Activated naive CD4-positive, alpha-beta T cell treated with anti-CD3 and anti-CD28 coated beads, Interleukin-2, amount 10 ng/mL, durations not matched to agents 7 days and 5 days (primary cell): ENCODE data around the gene TMTC3.
A peak's percentile ranks its signal among the peaks of the same experiment; 100 is the strongest.

Experiments used
- CTCF ChIA-PET: fragments of 350-600 bp; sonication (Branson Sonifier 250); formaldehyde crosslinking; loops from one replicate; lab custom pipeline; 2021; ENCODE audit warnings: antibody characterized with exemption; lab: Charles Lee
- DNase-seq: peaks from one replicate; pipeline ENCODE4 v3.0.0-alpha.2; 2020
- H3K27ac Mint-ChIP-seq: one replicate; pipeline ENCODE4 v1.8.0; 2021; ENCODE audit warnings: mild to moderate bottlenecking, moderate library complexity, mixed read lengths
- H3K27me3 Mint-ChIP-seq: one replicate; pipeline ENCODE4 v1.8.0; 2021; ENCODE audit warnings: mild to moderate bottlenecking, mixed read lengths
- H3K36me3 Mint-ChIP-seq: one replicate; pipeline ENCODE4 v1.8.0; 2021; ENCODE audit warnings: mixed read lengths
- H3K4me1 Mint-ChIP-seq: one replicate; pipeline ENCODE4 v1.8.0; 2021; ENCODE audit warnings: mixed read lengths
- H3K4me3 Mint-ChIP-seq: one replicate; pipeline ENCODE4 v1.8.0; 2021; ENCODE audit warnings: mild to moderate bottlenecking, moderate library complexity, mixed read lengths
- H3K9me3 Mint-ChIP-seq: one replicate; pipeline ENCODE4 v1.8.0; 2021; ENCODE audit warnings: mixed read lengths

Gene TMTC3

GRCh38 chr12:88144037-88144436 is 1.9 kb downstream of the TMTC3 start:
- Mint-ChIP-seq H3K4me1 (peaks cover 37% of the 10 kb centered on the region), H3K9me3 (no peaks in the 10 kb centered on the region), H3K4me3 (peak overlapping the region; percentile 11), H3K27me3 (no peaks in the 10 kb centered on the region), H3K27ac (no peak overlapping the region), H3K36me3 (peaks cover 4% of the 10 kb centered on the region)
- no peak for DNase-seq
- CTCF ChIA-PET, result no interaction called here

- Mint-ChIP-seq H3K36me3 (peaks cover 4% of the 10 kb centered on the region), H3K4me1 (peaks cover 37% of the 10 kb centered on the region), H3K27ac (no peak overlapping the region), H3K4me3 (no peak overlapping the region), H3K27me3 (no peaks in the 10 kb centered on the region), H3K9me3 (no peaks in the 10 kb centered on the region)
- DNase-seq, result no peak
- CTCF ChIA-PET, result interaction anchor here (0.7 kb wide), 1 partner anchor 159 kb away, joined by 3 read pairs; no protein-coding TSS in a partner anchor
These were observed 2.7 kb downstream of the TMTC3 start for GRCh38 chr12:88144546-88145468.

GRCh38 chr12:88145567-88146505 is 3.7 kb downstream of the TMTC3 start:
- DNase-seq, result no peak
- CTCF ChIA-PET, result interaction anchor here (0.7 kb wide), 1 partner anchor 158 kb away, joined by 3 read pairs; no protein-coding TSS in a partner anchor
- Mint-ChIP-seq H3K36me3 (no peaks in the 10 kb centered on the region), H3K27me3 (no peaks in the 10 kb centered on the region), H3K27ac (no peak overlapping the region), H3K9me3 (no peaks in the 10 kb centered on the region), H3K4me1 (peaks cover 34% of the 10 kb centered on the region), H3K4me3 (no peak overlapping the region)

GRCh38 chr12:88150063-88150462 is 8.0 kb downstream of the TMTC3 start:
- H3K27me3 Mint-ChIP-seq, result no peaks in the 10 kb centered on the region
- H3K36me3 Mint-ChIP-seq, result peaks cover 1% of the 10 kb centered on the region
- CTCF ChIA-PET, result interaction anchor here (0.6 kb wide), 1 partner anchor 244 kb away, joined by 3 read pairs; no protein-coding TSS in a partner anchor
- peaks cover 6% of the 10 kb centered on the region for H3K4me1 Mint-ChIP-seq
- H3K27ac Mint-ChIP-seq, result no peak overlapping the region
- H3K4me3 Mint-ChIP-seq, result no peak overlapping the region
- DNase-seq, result no peak
- H3K9me3 Mint-ChIP-seq, result no peaks in the 10 kb centered on the region

- H3K27me3 Mint-ChIP-seq, result no peaks in the 10 kb centered on the region
- peaks cover 4% of the 10 kb centered on the region for H3K36me3 Mint-ChIP-seq
- no peak overlapping the region for H3K27ac Mint-ChIP-seq
- no peak for DNase-seq
- no peak overlapping the region for H3K4me3 Mint-ChIP-seq
- H3K4me1 Mint-ChIP-seq, result no peaks in the 10 kb centered on the region
- CTCF ChIA-PET, result interaction anchor here (0.9 to 1.3 kb wide), 4 partner anchors 11 to 856 kb away, joined by 3 to 4 read pairs (median 4); partner anchors contain the start of genes CEP290 and TMTC3
- no peaks in the 10 kb centered on the region for H3K9me3 Mint-ChIP-seq
These were observed 11.9 kb downstream of the TMTC3 start for GRCh38 chr12:88153959-88154358.

- H3K27ac Mint-ChIP-seq, result no peak overlapping the region
- CTCF ChIA-PET, result no interaction called here
These were observed 14.1 kb downstream of the TMTC3 start for GRCh38 chr12:88156075-88156654.

GRCh38 chr12:88163371-88163770 is 21.3 kb downstream of the TMTC3 start:
- Mint-ChIP-seq H3K27ac (no peak overlapping the region), H3K9me3 (no peaks in the 10 kb centered on the region), H3K36me3 (peaks cover 31% of the 10 kb centered on the region), H3K4me1 (no peaks in the 10 kb centered on the region), H3K27me3 (no peaks in the 10 kb centered on the region), H3K4me3 (no peak overlapping the region)
- CTCF ChIA-PET, result no interaction called here
- no peak for DNase-seq

More at GRCh38 chr12:88156075-88156654, 14.1 kb downstream of the TMTC3 start:
- H3K27me3 Mint-ChIP-seq, result no peaks in the 10 kb centered on the region
- no peak for DNase-seq
- H3K36me3 Mint-ChIP-seq, result peaks cover 9% of the 10 kb centered on the region
- no peak overlapping the region for H3K4me3 Mint-ChIP-seq
- no peaks in the 10 kb centered on the region for H3K9me3 Mint-ChIP-seq
- H3K4me1 Mint-ChIP-seq, result no peaks in the 10 kb centered on the region

GRCh38 chr12:88166179-88166578 is 24.1 kb downstream of the TMTC3 start:
- no peak for DNase-seq
- H3K27me3 Mint-ChIP-seq, result no peaks in the 10 kb centered on the region
- CTCF ChIA-PET, result interaction anchor here (0.9 to 1.2 kb wide), 2 partner anchors 12 to 37 kb away, joined by 3 read pairs; no protein-coding TSS in a partner anchor
- peaks cover 38% of the 10 kb centered on the region for H3K36me3 Mint-ChIP-seq
- no peak overlapping the region for H3K4me3 Mint-ChIP-seq
- no peak overlapping the region for H3K27ac Mint-ChIP-seq
- H3K9me3 Mint-ChIP-seq, result no peaks in the 10 kb centered on the region
- H3K4me1 Mint-ChIP-seq, result no peaks in the 10 kb centered on the region

GRCh38 chr12:88167384-88167783 is 25.3 kb downstream of the TMTC3 start:
- no peaks in the 10 kb centered on the region for H3K4me1 Mint-ChIP-seq
- no peaks in the 10 kb centered on the region for H3K9me3 Mint-ChIP-seq
- no peak for DNase-seq
- no peaks in the 10 kb centered on the region for H3K27me3 Mint-ChIP-seq
- CTCF ChIA-PET, result interaction anchor here (0.9 kb wide), 1 partner anchor 36 kb away, joined by 3 read pairs; no protein-coding TSS in a partner anchor
- H3K27ac Mint-ChIP-seq, result no peak overlapping the region
- H3K4me3 Mint-ChIP-seq, result no peak overlapping the region
- H3K36me3 Mint-ChIP-seq, result peaks cover 39% of the 10 kb centered on the region

- DNase-seq, result no peak
- Mint-ChIP-seq H3K27me3 (no peaks in the 10 kb centered on the region), H3K4me1 (no peaks in the 10 kb centered on the region), H3K4me3 (no peak overlapping the region), H3K27ac (no peak overlapping the region), H3K9me3 (no peaks in the 10 kb centered on the region), H3K36me3 (peaks cover 39% of the 10 kb centered on the region)
- CTCF ChIA-PET, result no interaction called here
These were observed 30.8 kb downstream of the TMTC3 start for GRCh38 chr12:88172844-88173407.

GRCh38 chr12:88175544-88175943 is 33.4 kb downstream of the TMTC3 start:
- H3K4me1 Mint-ChIP-seq, result no peaks in the 10 kb centered on the region
- no peaks in the 10 kb centered on the region for H3K9me3 Mint-ChIP-seq
- H3K4me3 Mint-ChIP-seq, result no peak overlapping the region
- CTCF ChIA-PET, result no interaction called here
- no peak overlapping the region for H3K27ac Mint-ChIP-seq
- peaks cover 33% of the 10 kb centered on the region for H3K36me3 Mint-ChIP-seq
- DNase-seq, result no peak
- no peaks in the 10 kb centered on the region for H3K27me3 Mint-ChIP-seq

- H3K36me3 Mint-ChIP-seq, result peaks cover 23% of the 10 kb centered on the region
- CTCF ChIA-PET, result no interaction called here
- no peaks in the 10 kb centered on the region for H3K27me3 Mint-ChIP-seq
- DNase-seq, result no peak
- H3K27ac Mint-ChIP-seq, result no peak overlapping the region
- no peaks in the 10 kb centered on the region for H3K4me1 Mint-ChIP-seq
- no peaks in the 10 kb centered on the region for H3K9me3 Mint-ChIP-seq
- no peak overlapping the region for H3K4me3 Mint-ChIP-seq
These were observed 37.4 kb downstream of the TMTC3 start for GRCh38 chr12:88179436-88180014.

- H3K4me1 Mint-ChIP-seq, result no peaks in the 10 kb centered on the region
- H3K9me3 Mint-ChIP-seq, result no peaks in the 10 kb centered on the region
- CTCF ChIA-PET, result no interaction called here
- peaks cover 16% of the 10 kb centered on the region for H3K36me3 Mint-ChIP-seq
- no peak for DNase-seq
- no peak overlapping the region for H3K27ac Mint-ChIP-seq
- no peaks in the 10 kb centered on the region for H3K27me3 Mint-ChIP-seq
- no peak overlapping the region for H3K4me3 Mint-ChIP-seq
These were observed 39.8 kb downstream of the TMTC3 start for GRCh38 chr12:88181881-88182280.
